ENCODE results near the gene THRSP.

Gene THRSP

GRCh38 chr11:78041843-78042440, 21.7 kb upstream of the THRSP start:
- TF ChIP-seq NFIC (IDR thresholded peaks at IDR 0.05) (0 out of 2 replicates have a peak, but pooled peaks have one; percentile 10), TEAD4 (IDR thresholded peaks at IDR 0.05) (no peak), YY1 (IDR thresholded peaks at IDR 0.05; ENCODE audit: low read depth) (0 out of 2 replicates have a peak, but pooled peaks have one; percentile 44)

DNA sequence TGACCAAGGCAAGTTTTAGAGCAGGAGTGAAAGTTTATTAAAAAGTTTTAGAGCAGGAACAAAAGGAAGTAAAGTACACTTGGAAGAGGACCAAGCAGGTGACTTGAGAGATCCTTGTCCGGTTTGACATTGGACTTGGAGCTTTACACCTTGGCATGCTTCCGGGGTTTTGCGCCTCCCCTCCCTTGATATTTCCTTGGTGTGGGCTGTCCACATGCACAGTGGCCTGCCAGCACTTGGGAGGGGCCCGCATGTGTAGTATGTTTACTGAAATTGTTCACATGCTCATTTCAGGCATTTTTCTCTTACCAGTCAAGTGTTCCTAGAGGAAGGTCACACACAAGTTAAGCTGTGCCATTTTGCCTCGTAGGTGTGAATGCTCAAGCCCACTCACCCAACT, 19.0 kb upstream of the THRSP start:
- TF ChIP-seq, protein P1, sequence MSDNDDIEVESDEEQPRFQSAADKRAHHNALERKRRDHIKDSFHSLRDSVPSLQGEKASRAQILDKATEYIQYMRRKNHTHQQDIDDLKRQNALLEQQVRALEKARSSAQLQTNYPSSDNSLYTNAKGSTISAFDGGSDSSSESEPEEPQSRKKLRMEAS (IDR thresholded peaks at IDR 0.05) = no peak
- TF ChIP-seq RAD21 (IDR thresholded peaks at IDR 0.05; ENCODE audit: low read depth) = no peak
- TF ChIP-seq, protein P2, sequence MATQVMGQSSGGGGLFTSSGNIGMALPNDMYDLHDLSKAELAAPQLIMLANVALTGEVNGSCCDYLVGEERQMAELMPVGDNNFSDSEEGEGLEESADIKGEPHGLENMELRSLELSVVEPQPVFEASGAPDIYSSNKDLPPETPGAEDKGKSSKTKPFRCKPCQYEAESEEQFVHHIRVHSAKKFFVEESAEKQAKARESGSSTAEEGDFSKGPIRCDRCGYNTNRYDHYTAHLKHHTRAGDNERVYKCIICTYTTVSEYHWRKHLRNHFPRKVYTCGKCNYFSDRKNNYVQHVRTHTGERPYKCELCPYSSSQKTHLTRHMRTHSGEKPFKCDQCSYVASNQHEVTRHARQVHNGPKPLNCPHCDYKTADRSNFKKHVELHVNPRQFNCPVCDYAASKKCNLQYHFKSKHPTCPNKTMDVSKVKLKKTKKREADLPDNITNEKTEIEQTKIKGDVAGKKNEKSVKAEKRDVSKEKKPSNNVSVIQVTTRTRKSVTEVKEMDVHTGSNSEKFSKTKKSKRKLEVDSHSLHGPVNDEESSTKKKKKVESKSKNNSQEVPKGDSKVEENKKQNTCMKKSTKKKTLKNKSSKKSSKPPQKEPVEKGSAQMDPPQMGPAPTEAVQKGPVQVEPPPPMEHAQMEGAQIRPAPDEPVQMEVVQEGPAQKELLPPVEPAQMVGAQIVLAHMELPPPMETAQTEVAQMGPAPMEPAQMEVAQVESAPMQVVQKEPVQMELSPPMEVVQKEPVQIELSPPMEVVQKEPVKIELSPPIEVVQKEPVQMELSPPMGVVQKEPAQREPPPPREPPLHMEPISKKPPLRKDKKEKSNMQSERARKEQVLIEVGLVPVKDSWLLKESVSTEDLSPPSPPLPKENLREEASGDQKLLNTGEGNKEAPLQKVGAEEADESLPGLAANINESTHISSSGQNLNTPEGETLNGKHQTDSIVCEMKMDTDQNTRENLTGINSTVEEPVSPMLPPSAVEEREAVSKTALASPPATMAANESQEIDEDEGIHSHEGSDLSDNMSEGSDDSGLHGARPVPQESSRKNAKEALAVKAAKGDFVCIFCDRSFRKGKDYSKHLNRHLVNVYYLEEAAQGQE (IDR thresholded peaks at IDR 0.05; ENCODE audit: low read depth) = no peak
- no peak for TF ChIP-seq TEAD4 (IDR thresholded peaks at IDR 0.05)
- TF ChIP-seq CEBPB (IDR thresholded peaks at IDR 0.05) = no peak
- TF ChIP-seq CREB1 (IDR thresholded peaks at IDR 0.05; ENCODE audit: low read depth) = no peak
- no peak for TF ChIP-seq NFIC (IDR thresholded peaks at IDR 0.05)
- TF ChIP-seq YY1 (IDR thresholded peaks at IDR 0.05; ENCODE audit: low read depth) = no peak
- TF ChIP-seq TCF12 (IDR thresholded peaks at IDR 0.05; ENCODE audit: low read depth) = no peak
- TF ChIP-seq EP300 (IDR thresholded peaks at IDR 0.05; ENCODE audit: borderline replicate concordance) = no peak
- no peak for TF ChIP-seq USF1 (IDR thresholded peaks at IDR 0.05)
- TF ChIP-seq FOXM1 (IDR thresholded peaks at IDR 0.05; ENCODE audit: borderline replicate concordance, low read depth) = no peak
- TF ChIP-seq ZBTB7A (IDR thresholded peaks at IDR 0.05; ENCODE audit: low read depth) = no peak
- TF ChIP-seq TAF1 (IDR thresholded peaks at IDR 0.05; ENCODE audit: low read depth) = no peak
- no peak for TF ChIP-seq EGR1 (IDR thresholded peaks at IDR 0.05)

DNA sequence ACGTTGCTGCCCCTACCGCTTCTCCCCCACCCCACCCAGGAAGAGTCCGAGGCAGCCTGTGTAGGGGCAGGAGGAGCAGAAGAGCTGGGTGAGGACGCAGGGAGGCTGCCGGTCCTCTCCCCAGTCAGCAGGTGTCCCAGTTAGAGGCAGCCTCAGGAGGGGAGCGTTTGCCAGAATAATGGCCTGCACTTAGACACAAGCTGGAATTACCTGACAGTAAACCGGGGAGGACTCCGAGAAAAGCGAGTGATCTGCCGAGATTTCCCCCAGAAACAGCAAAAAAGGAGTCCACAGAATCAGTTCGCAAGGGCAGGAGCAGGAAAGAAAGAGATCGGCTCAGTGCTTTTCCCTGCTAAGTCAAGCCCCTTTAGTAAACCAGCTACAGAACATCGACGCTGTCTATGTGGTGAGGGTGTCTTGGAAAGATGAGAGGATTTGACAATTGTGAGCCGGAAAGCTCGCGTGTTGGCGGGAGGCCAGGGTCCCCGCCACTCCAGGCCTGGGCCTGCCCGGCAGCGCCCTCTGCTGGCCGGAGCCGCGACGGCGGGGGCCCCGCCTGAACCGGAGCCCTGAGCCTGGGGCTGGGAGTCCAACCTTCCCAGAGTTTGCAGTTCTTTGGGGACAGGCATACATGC, 17.7 kb upstream of the THRSP start:
- peak; percentile 88 for TF ChIP-seq RAD21 (IDR thresholded peaks at IDR 0.05; ENCODE audit: low read depth)
- peak; percentile 98 for TF ChIP-seq NFIC (IDR thresholded peaks at IDR 0.05)
- TF ChIP-seq, protein P1 (IDR thresholded peaks at IDR 0.05) = peak; percentile 53; the same call in 1 of the 2 replicates
- TF ChIP-seq, protein P2 (IDR thresholded peaks at IDR 0.05; ENCODE audit: low read depth) = no peak
- peak; percentile 24; the same call in 1 of the 2 replicates for TF ChIP-seq TCF12 (IDR thresholded peaks at IDR 0.05; ENCODE audit: low read depth)
- no peak for TF ChIP-seq EGR1 (IDR thresholded peaks at IDR 0.05)
- TF ChIP-seq EP300 (IDR thresholded peaks at IDR 0.05; ENCODE audit: borderline replicate concordance) = peak; percentile 20; the same call in 1 of the 2 replicates
- no peak for TF ChIP-seq TAF1 (IDR thresholded peaks at IDR 0.05; ENCODE audit: low read depth)
- TF ChIP-seq FOXM1 (IDR thresholded peaks at IDR 0.05; ENCODE audit: borderline replicate concordance, low read depth) = no peak
- TF ChIP-seq CEBPB (IDR thresholded peaks at IDR 0.05) = no peak; the same call in 1 of the 2 replicates

DNA sequence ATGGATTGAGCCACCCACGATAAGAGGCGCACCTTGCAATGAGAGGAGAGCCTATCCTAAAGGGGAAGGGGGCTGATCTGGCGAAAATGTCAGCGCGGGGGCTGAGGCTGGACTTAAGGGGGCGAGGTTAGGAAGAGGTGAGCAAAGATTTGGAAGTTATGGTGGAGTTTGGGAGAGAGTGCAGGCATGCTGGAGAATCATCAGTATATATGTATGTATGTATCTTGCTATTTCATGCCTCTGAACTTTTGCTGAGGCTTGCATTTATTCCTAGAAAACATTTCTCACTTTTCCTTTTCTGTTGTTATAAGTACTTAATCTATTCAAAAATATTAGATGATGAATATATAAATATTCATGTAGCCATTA, 17.2 kb upstream of the THRSP start:
- TF ChIP-seq TEAD4 (IDR thresholded peaks at IDR 0.05) (no peak), TAF1 (IDR thresholded peaks at IDR 0.05; ENCODE audit: low read depth) (no peak), FOXM1 (IDR thresholded peaks at IDR 0.05; ENCODE audit: borderline replicate concordance, low read depth) (no peak), CREB1 (IDR thresholded peaks at IDR 0.05; ENCODE audit: low read depth) (no peak), TCF12 (IDR thresholded peaks at IDR 0.05; ENCODE audit: low read depth) (no peak), RAD21 (IDR thresholded peaks at IDR 0.05; ENCODE audit: low read depth) (no peak), EP300 (IDR thresholded peaks at IDR 0.05; ENCODE audit: borderline replicate concordance) (no peak), YY1 (IDR thresholded peaks at IDR 0.05; ENCODE audit: low read depth) (no peak)

- TF ChIP-seq EGR1 (IDR thresholded peaks at IDR 0.05) (no peak), USF1 (IDR thresholded peaks at IDR 0.05) (no peak), ZBTB7A (IDR thresholded peaks at IDR 0.05; ENCODE audit: low read depth) (no peak), EP300 (IDR thresholded peaks at IDR 0.05; ENCODE audit: borderline replicate concordance) (no peak), CREB1 (IDR thresholded peaks at IDR 0.05; ENCODE audit: low read depth) (no peak), TAF1 (IDR thresholded peaks at IDR 0.05; ENCODE audit: low read depth) (no peak), NFIC (IDR thresholded peaks at IDR 0.05) (no peak), CEBPB (IDR thresholded peaks at IDR 0.05) (no peak)
These were observed 15.1 kb upstream of the THRSP start for GRCh38 chr11:78048561-78048960.

DNA sequence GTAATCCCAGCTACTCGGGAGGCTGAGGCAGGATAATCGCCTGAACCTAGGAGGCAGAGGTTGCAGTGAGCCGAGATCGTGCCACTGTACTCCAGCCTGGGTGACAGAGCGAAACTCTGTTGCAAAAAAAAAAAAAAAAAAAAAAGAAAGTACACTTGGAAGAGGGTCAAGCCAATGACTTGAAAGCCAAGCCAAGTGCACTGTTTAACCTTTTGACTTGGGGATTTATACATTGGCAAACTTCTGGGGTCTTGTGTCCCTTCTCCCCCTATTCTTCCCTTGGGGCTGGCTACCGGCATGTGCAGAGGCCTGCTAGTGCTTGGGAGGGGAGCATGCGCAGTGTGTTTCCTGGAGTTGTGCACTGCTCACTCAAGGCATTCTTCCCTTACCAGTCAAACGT, 14.3 kb upstream of the THRSP start:
- TF ChIP-seq FOXM1 (IDR thresholded peaks at IDR 0.05; ENCODE audit: borderline replicate concordance, low read depth) (no peak), TCF12 (IDR thresholded peaks at IDR 0.05; ENCODE audit: low read depth) (no peak), CREB1 (IDR thresholded peaks at IDR 0.05; ENCODE audit: low read depth) (no peak), RAD21 (IDR thresholded peaks at IDR 0.05; ENCODE audit: low read depth) (no peak), USF1 (IDR thresholded peaks at IDR 0.05) (no peak), TAF1 (IDR thresholded peaks at IDR 0.05; ENCODE audit: low read depth) (no peak), NFIC (IDR thresholded peaks at IDR 0.05) (no peak), EP300 (IDR thresholded peaks at IDR 0.05; ENCODE audit: borderline replicate concordance) (no peak), CEBPB (IDR thresholded peaks at IDR 0.05) (no peak), TEAD4 (IDR thresholded peaks at IDR 0.05) (no peak), EGR1 (IDR thresholded peaks at IDR 0.05) (no peak), ZBTB7A (IDR thresholded peaks at IDR 0.05; ENCODE audit: low read depth) (no peak), YY1 (IDR thresholded peaks at IDR 0.05; ENCODE audit: low read depth) (no peak)
- TF ChIP-seq, protein P1 (IDR thresholded peaks at IDR 0.05) = no peak
- TF ChIP-seq, protein P2 (IDR thresholded peaks at IDR 0.05; ENCODE audit: low read depth) = no peak
